Sigmoid colon (tissue), 4 donors: ENCODE results near the gene NKPD1.

Experiments used
- CTCF ChIP-seq, 4 experiments: fragments of 450-650 bp in 3 of 4; fragments of 200-600 bp in 1 of 4; IDR thresholded peaks; one replicate each; pipeline ENCODE4 v1.5.1; 2016 to 2019; ENCODE audit warnings: antibody characterized with exemption in 4 of 4, mild to moderate bottlenecking in 3 of 4, moderate library complexity in 2 of 4
- POLR2A ChIP-seq, 2 donors: fragments of 450-650 bp; IDR thresholded peaks; one replicate each; pipeline ENCODE4 v1.6.1; 2016; ENCODE audit warnings: antibody characterized with exemption in 2 of 2, mild to moderate bottlenecking in 2 of 2, moderate library complexity in 2 of 2
- POLR2AphosphoS5 ChIP-seq, 4 donors: sonication (generic); formaldehyde crosslinking; IDR thresholded peaks; one replicate each; pipeline ENCODE4 v1.6.1; 2017; ENCODE audit warnings: antibody characterized with exemption in 4 of 4

- no peak for TF ChIP-seq CTCF (IDR thresholded peaks at IDR 0.05)
- peak in 1 of 4 donors; percentile 6 for TF ChIP-seq POLR2AphosphoS5 (IDR thresholded peaks at IDR 0.05)
- no peak for TF ChIP-seq POLR2A (IDR thresholded peaks at IDR 0.05)
Measured at GRCh38 chr19:45171211-45171623, 10.4 kb upstream of the NKPD1 start.
